GM19035 (cell line): Measurements from ENCODE around the gene COA4.
"Not testable (repeated sequence)": the region's sequence is repeated elsewhere in the genome, so short reads cannot be mapped to it uniquely, and the experiment has no call there.

Experiments used
- ATAC-seq: cut with Tn5 transposase; IDR thresholded peaks from one replicate; pipeline ENCODE4 v1.9.1; 2021; ENCODE audit not compliant: unreplicated experiment

Gene COA4

GRCh38 chr11:73876424-73877310 lies at the start of gene COA4, which contains the start of gene PAAF1:
Gene COA4 (minus strand): TSS chr11:73876846. CDS start chr11:73873378, 3,468 bp downstream.
Gene PAAF1 (plus strand): TSS chr11:73876999. CDS start chr11:73877022, 23 bp downstream.
- peak; percentile 97 for ATAC-seq

- ATAC-seq: no peak
These were observed 44.5 kb upstream of the COA4 start for GRCh38 chr11:73921180-73921579.

- no peak for ATAC-seq
These were observed 39.8 kb upstream of the COA4 start for GRCh38 chr11:73916435-73916834.

GRCh38 chr11:73914284-73914683 lies 37.6 kb upstream of the COA4 start:
- no peak for ATAC-seq

GRCh38 chr11:73913472-73913871 lies 36.8 kb upstream of the COA4 start:
- ATAC-seq: no peak

GRCh38 chr11:73912026-73912425 lies 35.4 kb upstream of the COA4 start:
- ATAC-seq: no peak

DNA sequence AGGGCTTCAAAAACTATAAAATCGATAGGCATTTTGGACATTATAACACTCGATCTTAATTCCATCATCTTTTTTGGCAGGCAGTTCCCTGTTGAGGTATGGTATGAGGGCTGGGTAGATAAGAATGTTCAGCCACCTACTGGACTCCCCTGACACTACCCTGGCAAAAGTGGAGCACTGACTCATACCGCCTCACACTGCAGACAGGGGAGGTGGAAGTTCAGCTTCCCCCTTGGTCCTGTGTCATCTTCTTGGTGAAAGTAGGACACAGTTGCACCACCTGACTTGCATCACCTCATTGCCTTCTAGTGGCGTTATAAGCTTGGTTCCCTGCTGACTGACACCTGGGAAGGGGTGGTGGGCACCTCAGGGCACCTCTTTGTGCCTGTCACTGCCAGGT lies 30.5 kb upstream of the COA4 start:
- ATAC-seq: no peak

DNA sequence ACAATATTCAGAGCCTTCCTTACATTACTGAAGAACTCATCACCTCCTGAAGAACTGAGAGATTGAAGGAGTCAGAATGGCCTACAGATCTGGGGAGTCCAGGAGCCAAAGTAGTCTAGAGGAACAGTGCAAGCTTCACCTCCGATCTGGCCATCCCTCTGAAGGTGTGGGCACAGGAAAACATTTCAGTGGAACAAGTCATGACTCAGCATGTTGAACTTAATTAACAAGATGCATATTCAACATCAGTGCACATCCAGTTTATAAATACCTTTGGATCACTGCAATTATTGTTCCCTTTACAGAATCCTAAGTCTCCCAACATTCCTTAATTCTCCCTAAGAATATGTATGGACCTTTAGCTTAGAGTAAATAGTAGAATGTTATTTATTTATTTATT lies 25.7 kb upstream of the COA4 start:
- ATAC-seq: no peak

DNA sequence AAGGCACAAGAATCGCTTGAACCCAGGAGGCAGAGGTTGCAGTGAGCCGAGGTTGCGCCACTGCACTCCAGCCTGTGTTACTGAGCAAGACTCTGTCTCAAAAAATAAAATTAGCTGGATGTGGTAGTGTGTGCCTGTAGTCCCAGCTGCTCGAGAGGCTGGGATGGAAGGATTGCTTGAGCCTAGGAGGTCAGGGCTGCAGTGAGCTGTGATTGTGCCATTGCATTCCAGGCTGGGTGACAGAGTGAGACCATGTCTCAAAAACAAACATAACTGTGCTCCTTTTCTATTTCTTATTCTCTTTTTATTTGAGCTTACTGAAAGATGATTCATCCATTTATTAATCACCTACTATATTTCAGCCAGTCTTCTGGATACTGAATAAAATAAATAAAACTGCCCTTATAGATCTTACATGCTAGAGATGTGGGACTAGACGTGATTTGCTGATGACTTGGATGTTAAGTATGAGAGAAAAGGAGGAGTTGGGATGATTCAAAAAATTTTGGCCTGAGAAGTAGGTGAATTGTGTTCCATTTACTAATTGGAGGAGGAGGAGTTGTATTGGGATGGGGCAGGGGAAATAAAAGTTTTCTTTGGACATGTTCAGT lies 18.2 kb upstream of the COA4 start:
- ATAC-seq: no peak

DNA sequence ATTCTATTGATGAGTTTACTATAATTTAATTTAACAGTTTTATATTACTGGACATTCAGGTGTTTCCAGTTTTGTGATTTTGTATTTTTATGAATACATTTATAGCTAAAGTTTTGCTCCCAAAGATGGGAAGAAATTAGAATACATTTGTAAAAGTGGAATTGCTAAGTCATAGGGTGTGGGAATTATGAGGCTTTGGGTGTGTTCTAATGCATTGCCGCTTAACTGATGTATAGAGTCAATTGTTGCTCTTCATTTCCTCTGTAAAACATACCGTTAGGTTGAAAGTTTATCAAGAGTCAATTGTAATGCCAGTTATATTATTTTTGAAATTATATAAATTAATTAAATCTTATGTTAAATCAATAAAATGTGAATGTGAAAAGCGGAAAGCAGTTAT lies 16.4 kb upstream of the COA4 start:
- no peak for ATAC-seq

DNA sequence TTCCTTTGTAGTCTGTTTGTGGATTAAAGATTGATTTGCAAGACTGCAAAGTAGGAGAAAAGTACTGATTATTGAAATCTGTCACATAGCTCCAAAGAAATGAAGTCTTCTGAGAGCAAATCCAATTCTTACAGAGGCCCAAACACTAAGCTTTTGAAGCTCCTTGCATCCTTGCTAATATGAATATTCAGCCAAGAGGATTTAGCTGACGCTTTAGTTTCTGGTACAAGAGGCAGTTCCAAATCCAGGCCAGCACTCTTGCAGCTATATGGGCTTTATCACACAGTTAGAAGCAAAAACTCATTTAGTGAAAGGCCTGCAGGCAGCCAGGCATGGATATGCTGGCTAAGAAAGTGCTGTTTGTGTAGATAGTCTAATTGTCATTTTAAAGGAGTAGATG lies 12.9 kb upstream of the COA4 start:
- ATAC-seq: no peak

- ATAC-seq: no peak
These were observed 12.4 kb upstream of the COA4 start for GRCh38 chr11:73889019-73889418.

GRCh38 chr11:73888244-73888643 lies 11.6 kb upstream of the COA4 start:
- no peak for ATAC-seq

- ATAC-seq: no peak
These were observed 7.2 kb upstream of the COA4 start for GRCh38 chr11:73883856-73884255.

DNA sequence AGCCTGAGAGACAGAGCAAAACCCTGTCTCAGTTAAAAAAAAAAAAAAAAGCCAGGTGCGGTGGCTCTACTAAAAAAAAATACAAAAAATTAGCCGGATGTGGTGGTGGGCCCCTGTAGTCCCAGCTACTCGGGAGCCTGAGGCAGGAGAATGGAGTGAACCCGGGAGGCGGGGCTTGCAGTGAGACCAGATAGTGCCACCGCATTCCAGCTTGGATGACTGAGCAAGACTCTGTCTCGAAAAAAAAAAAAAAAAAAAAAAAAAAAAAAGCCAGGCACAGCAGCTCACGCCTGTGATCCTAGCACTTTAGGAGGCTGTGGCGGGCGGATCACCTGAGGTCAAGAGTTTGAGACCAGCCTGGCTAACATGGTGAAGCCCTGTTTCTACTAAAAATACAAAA lies 3.8 kb upstream of the COA4 start:
- not testable (repeated sequence) for ATAC-seq

- no peak for ATAC-seq
These were observed 2.1 kb upstream of the COA4 start for GRCh38 chr11:73878771-73879170.

DNA sequence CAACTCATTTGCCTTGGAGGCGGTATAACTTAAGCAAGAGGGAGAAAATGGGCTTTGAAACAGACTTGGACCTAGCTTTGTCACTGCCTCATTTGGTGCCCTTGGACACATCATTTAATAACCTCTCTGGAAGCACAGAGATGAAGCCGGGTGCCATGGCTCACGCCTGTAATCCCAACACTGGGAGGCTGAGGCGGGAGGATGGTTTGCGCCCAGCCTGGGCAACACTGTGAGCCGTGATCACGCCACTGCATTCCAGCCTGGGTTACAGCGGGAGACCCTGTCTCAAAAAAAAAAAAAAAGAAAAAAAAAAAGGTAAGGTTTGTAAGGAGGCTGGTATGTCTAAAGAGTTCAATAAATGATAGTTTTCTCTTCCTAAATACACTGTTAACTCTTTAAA lies 806 bp downstream of the COA4 start:
- no peak for ATAC-seq

GRCh38 chr11:73875380-73875779 lies 1.3 kb downstream of the COA4 start:
- no peak for ATAC-seq

DNA sequence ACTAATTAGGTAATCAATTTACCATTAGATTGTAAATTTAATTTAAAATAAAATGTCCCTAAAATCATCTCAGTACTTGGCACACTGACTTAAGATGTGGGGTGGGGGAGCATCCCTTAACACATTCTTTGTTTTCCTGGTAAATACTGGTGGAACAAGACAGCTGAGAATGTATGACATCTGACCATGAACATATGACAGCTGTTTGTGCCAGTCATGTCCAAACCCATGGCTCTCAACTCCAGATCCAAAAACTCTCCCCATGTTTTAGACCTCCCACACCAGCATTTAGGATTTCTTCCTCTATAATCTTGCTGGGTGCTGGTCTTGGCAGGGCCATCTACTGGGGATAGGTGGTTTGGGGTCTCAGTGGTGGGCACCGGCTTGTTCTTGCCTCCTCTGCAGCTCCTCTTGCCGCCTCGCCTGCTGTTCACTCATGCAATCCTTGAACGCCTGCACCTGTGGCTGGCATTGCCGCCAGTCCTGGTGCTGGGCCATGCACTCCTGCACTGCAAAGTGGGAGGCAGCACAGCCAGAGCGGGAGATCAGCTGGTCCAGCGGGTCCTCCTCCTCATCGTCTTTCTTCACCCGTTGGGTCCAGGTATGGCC lies 3.8 kb downstream of the COA4 start:
- no peak for ATAC-seq

DNA sequence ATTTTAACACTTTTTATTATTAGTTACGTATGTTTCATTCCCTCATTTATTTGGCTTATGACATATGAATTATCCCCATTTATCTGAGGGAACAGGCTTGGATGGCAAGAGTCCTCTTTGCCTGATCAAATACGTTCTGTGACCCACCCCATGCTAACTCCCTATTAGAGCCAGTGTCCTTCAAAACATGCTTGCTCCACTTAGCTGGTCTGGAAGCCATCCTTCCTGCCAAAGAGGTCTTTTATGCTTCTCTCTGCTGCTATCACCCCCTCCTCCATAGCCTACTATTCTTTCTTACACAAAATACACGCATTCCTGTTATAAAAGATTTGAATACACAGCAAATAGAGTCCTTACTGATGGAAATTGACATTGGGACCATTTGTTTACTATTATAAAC lies 6.4 kb downstream of the COA4 start:
- ATAC-seq: no peak

DNA sequence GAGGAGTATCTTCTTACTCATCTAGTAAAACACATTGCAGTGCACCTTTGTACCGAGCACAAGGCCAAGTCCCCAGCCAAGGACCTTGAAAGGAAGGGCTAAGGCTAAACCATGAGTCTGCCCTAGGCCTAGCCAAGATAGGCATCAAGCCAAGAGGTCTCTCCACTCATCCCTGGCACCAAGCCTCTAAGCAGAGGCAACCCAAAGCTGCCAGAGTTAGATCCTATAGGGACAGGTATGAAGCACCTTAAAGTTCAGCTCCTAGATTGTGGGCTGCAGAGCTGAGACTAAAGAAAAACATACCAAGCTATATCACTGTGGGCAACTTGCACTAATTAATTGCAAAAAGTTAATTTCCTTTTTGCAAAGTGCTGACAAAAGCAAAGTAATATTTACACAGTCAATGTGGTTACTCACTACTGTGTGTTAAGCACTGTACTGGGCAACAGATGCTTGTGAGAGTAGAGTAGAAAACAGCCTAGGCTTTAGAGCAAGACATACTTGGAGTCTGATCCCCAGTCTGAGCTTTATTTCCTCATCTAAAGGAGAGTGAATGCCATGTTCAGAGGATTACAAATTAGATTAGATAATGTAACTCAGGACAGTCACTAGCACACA lies 7.2 kb downstream of the COA4 start:
- no peak for ATAC-seq

DNA sequence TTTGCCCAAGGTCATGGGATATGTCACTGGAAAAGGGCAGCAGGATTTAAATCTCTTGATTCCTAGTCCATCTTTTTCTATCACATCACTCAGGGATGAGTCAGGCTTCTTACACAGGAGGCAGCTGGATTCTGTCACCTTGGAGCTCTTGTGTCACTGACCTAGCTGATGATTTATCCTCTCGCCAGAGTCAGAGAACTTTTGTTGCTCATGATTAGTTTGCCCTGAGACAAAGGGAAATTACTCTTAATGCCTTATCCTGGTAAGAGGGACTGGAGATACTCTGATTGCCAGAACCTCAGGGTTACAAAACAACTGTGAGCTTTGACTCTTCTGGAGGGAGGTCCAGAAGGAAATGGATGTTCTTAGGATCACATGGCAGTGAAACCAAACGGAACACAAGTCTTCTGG lies 10.1 kb downstream of the COA4 start:
- ATAC-seq: no peak
